PFSK-1 (cell line): ENCODE data around the gene FAM13C.

Source experiments
- POLR2AphosphoS5 ChIP-seq: IDR thresholded peaks from 2 replicates; pipeline ENCODE4 v1.6.1; 2012; ENCODE audit warnings: low read depth, mild to moderate bottlenecking, control low read depth, low read length, moderate library complexity
- REST ChIP-seq, 2 experiments: IDR thresholded peaks; 2 replicates each; pipeline versions ENCODE4 v1.6.1 to v1.8.0; 2011 to 2012; ENCODE audit warnings: low read depth in 2 of 2, low read length in 2 of 2, control low read depth in 1 of 2, inconsistent platforms in 1 of 2, mild to moderate bottlenecking in 1 of 2, moderate library complexity in 1 of 2; ENCODE audit not compliant: insufficient read depth in 1 of 2
- SIN3A ChIP-seq: IDR thresholded peaks from 2 replicates; pipeline ENCODE4 v1.6.1; 2012; ENCODE audit warnings: mild to moderate bottlenecking, low read length, moderate library complexity, borderline replicate concordance; ENCODE audit not compliant: insufficient read depth
- TAF1 ChIP-seq: IDR thresholded peaks from 2 replicates; pipeline ENCODE4 v1.6.1; 2012; ENCODE audit warnings: low read length, control low read depth, borderline replicate concordance; ENCODE audit not compliant: insufficient read depth

DNA sequence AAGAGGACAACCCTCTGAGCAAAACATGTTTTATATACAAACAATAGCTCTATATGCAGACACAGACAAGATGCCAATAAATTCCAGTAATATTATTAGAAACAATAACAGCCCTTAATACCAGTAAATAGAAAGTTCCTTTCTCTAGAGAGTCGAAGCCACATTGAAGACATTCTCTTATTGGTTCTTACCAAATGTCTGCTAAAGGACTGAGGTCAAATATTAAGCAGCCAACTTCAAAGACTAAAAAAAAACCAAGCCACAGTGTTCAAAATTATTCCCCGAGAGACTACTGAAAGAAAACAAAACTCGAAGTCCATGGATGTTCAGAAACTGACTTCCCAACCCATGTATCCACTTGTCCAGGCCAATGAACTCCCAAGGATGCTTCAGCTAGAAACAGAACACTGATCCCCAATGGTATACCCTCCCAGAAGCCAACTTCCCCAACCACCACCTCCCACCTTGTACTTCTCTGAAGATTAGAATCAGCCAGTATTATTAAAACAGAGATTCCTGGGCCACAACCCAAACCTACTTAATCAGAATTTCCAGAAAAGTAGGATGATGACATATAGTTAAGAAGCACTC, 51.9 kb downstream of the FAM13C start:
- TF ChIP-seq SIN3A (no peak), REST (IDR thresholded peaks at IDR 0.05; ENCODE audit: insufficient read depth in 1 of 2, low read depth in 2 of 2, low read length in 2 of 2) (no peak), TAF1 (no peak), POLR2AphosphoS5 (no peak)
